GM19239 (cell line): Measurements from ENCODE around the gene CCDC12.
A peak's percentile ranks its signal among the peaks of the same experiment; 100 is the strongest.
"Not testable (repeated sequence)": the region's sequence is repeated elsewhere in the genome, so short reads cannot be mapped to it uniquely, and the experiment has no call there.

ENCODE experiments used
- DNase-seq: peaks from one replicate; pipeline ENCODE4 v3.0.0; 2011; ENCODE audit warnings: low spot score; ENCODE audit not compliant: insufficient read length
- FAIRE-seq: peaks from 2 replicates; lab custom pipeline; 2011; peaks lifted over from hg19 to GRCh38; lab: Jason Lieb, UNC

CCDC12 gene

GRCh38 chr3:46912986-46913385, 63.6 kb downstream of the CCDC12 start:
- DNase-seq = no peak
- no peak for FAIRE-seq

- FAIRE-seq = peak; percentile 23
- DNase-seq = not testable (repeated sequence)
These were observed 65.6 kb downstream of the CCDC12 start for GRCh38 chr3:46910914-46911313.

GRCh38 chr3:46910166-46910760, 66.3 kb downstream of the CCDC12 start:
- no peak for DNase-seq
- FAIRE-seq = no peak

DNA sequence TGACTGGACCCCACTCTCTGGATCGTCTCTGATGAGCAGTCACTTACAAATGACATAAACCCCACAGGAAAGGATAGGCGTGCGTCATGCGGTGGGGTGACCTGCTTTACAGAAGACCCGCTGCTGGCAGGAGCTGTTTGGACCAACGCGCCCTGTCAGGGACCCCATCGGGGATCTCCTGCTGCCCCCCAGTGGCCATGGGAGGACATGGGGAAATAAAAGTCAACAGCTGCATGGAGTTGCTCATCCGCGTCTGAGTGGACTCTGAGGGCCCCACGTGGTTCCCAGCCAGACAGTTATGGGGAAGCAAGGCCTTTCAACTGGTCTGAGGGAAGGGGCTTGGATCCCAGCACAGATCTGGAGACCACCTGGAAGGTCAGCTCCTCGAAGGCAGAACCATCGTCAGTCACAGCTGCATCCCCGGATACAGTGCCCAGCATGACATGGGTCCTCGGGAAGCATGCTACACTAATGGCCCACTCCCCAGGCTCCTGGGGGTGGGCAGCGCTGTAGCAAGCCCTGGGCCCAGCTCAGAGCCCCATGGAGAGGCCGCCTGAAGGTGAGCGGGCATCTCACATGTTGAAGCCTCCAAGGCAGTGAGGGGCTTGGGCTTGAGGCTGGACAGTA, 66.9 kb downstream of the CCDC12 start:
- DNase-seq (peak; percentile 90), FAIRE-seq (peak; percentile 39)

- FAIRE-seq (no peak), DNase-seq (no peak)
These were observed 67.5 kb downstream of the CCDC12 start for GRCh38 chr3:46908986-46909534.

DNA sequence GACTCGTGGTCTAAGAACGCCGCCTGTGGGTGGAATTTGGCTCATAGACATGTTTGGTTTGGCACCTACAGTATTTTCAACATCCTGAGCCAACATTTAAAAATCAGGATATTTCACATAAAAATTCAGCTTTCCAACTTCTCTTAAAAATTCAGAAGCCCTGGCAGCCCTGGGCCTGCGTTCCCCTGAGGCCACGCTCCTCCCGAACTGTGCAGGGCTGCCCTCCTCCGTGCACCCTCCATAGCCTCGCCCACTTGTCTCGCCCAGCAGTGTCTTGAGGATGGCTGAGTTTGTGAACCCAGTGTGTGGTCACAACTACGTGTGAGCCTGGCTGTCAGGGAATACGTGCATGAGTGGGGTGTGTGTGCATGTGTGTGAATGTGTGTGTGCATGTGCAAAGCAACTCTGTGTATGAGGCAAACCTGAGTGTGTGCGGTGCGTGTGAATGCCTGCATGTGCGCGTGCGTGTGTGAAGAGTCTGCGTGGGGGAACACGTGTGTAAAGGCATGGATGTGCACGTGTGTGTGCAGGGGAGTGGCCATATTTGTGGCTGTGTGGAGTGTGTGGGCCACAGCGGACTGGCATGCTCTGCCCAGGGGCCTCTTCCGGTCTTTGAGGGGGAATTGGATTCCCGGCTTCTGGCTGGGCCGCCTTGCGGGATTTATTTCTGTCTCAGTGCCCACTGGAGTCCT, 68.1 kb downstream of the CCDC12 start:
- no peak for FAIRE-seq
- no peak for DNase-seq

DNA sequence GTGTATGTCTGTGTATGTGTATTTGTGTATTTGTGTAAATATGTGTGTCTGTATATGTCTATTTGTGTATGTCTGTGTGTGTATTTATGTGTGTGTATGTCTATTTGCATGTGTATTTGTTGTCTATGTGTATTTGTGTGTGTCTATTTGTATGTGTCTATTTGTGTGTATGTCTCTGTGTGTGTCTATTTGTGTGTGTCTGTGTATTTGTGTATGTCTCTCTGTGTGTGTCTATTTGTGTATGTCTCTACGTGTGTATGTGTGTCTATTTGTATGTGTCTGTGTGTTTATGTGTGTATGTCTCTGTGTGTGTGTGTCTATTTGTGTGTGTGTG, 68.6 kb downstream of the CCDC12 start:
- DNase-seq (no peak), FAIRE-seq (no peak)

DNA sequence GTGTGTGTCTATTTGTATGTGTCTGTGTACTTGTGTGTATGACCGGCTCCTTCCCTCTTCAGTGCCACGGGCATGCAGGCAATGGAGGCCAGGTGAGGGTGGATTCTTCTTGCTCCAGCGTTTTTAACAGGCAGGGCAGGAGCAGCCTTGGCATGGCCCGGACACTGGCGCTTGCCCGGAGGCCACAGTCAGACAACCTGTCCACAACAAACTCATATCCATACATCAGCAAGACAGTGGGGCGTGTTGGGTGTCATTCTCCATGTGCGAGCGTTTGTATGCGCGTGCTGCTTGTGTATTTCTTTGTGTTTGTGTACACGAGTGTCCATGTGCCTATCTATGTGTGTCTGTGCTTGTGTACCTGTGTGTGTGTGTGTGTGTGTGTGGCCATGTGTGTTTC, 69.3 kb downstream of the CCDC12 start:
- no peak for FAIRE-seq
- no peak for DNase-seq

DNA sequence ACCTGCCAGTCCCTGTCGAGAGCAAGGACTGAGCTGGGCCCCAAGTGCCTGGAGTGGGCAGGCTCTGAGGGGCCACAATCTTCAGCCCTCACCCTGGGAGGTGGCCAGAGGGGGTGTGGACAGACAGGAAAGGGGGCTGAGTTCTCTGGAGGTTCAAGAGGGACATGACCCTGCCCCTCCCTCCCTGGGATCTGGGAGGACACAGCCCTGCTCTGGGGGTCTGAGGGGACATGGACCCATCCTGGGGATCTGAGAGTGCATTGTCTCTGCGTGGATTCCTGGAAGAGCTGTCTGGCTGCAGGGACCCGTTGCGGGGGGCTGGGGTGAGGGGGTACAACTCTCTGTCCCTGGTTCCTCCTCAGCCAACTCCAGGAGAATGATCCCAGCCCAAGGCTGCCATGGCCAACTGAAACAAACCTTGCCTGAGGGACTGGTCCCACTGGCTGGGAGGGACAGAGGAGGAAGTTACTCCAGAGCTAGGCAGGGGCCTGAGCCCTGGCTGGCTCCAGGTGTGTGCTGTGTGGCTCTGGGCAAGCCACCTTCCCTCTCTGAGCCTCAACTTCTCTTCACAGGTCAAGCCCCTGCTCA, 70.0 kb downstream of the CCDC12 start:
- DNase-seq = no peak
- no peak for FAIRE-seq

- FAIRE-seq (no peak), DNase-seq (no peak)
These were observed 70.7 kb downstream of the CCDC12 start for GRCh38 chr3:46905661-46906451.

GRCh38 chr3:46905213-46905560, 71.4 kb downstream of the CCDC12 start:
- no peak for DNase-seq
- FAIRE-seq = no peak

DNA sequence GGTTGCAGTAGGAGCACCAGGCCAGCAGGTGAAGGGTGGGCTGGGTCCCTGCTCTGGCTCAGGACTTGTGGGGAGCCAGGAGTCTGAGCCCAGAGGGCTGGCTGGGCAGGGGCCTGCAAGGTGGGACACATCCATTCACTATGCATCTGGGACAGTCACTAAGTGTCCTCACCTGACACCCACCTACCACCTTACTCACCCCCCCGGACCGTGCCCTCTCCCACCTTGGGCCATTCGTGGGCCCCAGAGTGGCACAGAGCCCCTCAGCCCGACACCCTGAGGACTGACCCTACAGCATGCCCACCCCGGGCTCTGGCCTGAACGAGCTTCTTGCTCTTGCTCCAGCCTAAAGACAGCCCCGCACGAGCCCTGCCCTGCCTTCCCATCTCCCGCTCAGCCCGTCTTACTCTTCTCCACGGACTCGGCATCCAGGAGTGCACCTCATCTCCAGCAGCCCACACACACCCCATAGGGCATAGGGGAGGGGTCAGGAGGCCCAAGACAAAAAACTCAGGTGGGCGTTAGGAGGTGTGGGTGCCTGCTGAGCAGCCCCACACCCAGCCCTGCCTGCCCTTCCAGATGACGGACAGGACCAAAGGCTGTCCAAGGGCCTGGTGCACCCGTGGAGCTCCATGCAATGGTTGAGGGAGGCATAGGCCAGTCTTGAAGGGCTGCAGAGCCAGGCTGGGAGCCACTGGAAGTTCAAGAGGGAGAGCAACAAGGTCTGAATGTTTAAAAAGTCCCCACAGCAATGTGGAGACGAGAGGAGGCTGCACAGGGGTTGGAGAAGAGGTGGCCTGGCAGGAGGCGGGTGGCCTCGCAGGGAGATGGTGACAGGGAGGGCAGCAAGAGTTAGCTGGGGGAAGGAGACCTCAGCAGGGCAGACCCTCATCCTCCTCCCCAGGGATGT, 72.0 kb downstream of the CCDC12 start:
- DNase-seq (no peak), FAIRE-seq (no peak)

DNA sequence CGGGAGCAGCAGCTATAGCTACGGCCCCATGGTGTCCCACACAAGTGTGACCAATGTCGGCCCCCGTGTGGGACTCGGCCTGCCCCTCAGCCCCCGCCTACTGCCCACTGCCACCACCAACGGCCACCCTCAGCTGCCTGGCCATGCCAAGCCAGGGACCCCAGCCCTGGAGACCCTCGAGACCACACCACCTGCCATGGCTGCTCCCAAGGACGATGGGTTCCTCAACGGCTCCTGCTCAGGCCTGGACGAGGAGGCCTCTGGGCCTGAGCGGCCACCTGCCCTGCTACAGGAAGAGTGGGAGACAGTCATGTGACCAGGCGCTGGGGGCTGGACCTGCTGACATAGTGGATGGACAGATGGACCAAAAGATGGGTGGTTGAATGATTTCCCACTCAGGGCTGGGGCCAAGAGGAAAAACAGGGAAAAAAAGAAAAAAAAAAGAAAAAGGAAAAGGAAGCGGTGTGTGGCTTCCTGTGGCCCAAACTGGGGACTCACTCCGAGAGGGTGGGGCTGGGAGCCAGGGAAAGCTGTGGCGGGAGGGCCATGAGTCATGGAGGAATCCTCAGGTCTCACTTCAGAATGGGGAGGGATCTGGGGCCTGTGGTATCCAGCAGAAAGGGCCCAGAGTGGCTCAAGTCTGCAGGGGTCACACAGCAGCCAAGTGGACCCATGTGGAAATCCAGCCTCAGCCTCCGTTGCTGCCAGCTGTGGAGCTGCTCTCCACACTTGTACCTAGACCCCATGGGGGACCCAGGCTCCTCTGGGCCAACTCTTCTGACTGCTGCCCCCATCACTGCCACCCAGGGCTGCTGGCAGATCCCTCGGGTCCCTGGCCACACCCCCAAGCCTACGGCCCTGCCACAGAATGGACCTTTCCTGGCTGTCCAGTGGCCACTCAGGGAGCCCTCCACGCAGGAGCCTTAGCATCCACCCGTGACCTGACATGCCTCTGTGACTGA, 72.9 kb downstream of the CCDC12 start:
- no peak for DNase-seq
- no peak for FAIRE-seq

- no peak for FAIRE-seq
- DNase-seq = no peak
These were observed 74.3 kb downstream of the CCDC12 start for GRCh38 chr3:46902188-46902631.

DNA sequence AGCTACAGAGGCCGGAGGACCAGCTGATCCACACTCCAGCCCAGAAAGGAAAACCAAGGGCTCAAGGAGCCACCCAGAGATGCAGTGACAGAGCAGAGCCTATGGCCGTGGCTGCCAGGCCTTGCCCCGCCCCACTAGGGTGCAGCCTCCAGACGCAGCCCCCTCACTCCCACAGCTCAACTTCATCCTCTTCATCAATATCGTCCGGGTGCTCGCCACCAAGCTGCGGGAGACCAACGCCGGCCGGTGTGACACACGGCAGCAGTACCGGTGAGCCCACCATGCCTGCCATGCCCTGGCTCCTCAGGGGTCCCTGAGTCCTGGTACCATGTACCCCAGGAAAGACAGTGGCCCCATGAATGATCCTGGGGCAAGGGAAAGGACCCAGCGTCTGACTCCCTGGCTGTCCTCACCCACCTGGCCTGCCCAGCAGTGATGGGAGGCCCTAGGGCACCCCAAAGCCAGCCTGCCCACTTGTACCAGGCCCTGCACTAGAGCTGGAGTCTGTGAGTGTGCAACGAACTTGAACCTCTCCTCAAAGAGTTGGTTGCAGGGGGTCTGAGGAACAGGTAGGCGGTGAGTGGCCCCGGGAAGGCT, 74.9 kb downstream of the CCDC12 start:
- no peak for DNase-seq
- FAIRE-seq = no peak

- FAIRE-seq = no peak
- no peak for DNase-seq
These were observed 75.5 kb downstream of the CCDC12 start for GRCh38 chr3:46901061-46901460.

DNA sequence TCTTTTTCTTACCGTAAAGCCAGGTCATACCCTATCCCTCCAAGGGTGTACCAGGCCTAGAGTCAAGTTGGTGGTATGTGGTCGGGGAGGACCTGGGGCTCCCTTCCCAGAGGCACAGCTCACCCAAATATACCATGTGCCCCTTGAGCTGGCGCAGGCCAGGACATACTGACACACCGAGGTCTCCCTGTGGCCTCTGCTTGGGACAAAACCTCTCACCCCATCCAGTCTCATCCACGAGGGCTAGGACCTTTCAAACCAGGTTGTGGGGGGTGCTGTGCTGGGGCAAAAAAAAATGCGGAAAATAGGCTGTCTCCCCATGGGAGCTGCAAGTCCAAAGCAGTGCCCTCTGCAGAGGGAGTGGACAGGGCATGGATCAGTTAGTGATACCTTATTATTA, 76.2 kb downstream of the CCDC12 start:
- FAIRE-seq (no peak), DNase-seq (no peak)

GRCh38 chr3:46900007-46900292, 76.6 kb downstream of the CCDC12 start:
- no peak for DNase-seq
- no peak for FAIRE-seq
